B cell (primary cell): ENCODE data around the gene PREX1. TPM values are rescaled to one million over a fixed set of nuclear protein-coding genes. Genes with fewer than 3 reads are reported as not detected.

Source experiments
- ATAC-seq: fragments of 200-7000 bp; cut with Tn5 transposase; one replicate; pipeline ENCODE4 v1.10.0; 2021; ENCODE audit warnings: low read depth, mild to moderate bottlenecking, moderate number of reproducible peaks, moderate library complexity
- CTCF ChIA-PET: fragments of 350-600 bp; sonication (Branson Sonifier 250); formaldehyde crosslinking; loops from one replicate; lab custom pipeline; 2021; ENCODE audit warnings: antibody characterized with exemption, inconsistent platforms; lab: Charles Lee
- POLR2A ChIA-PET: fragments of 350-600 bp; sonication (Branson Sonifier 250); formaldehyde crosslinking; loops from one replicate; lab custom pipeline; 2021; ENCODE audit warnings: antibody characterized with exemption; lab: Charles Lee
- DNase-seq: peaks from one replicate; pipeline ENCODE4 v3.0.0; 2013
- H2AFZ ChIP-seq: 2 replicates; pipeline ENCODE4 v1.6.1; 2012; ENCODE audit warnings: mild to moderate bottlenecking, low read depth, low read length; ENCODE audit not compliant: insufficient read depth, poor library complexity, severe bottlenecking
- H3K27ac ChIP-seq, 2 donors: 1 replicate in 1 of 2; 2 replicates in 1 of 2; pipeline ENCODE4 v1.5.1; 2012 to 2013; ENCODE audit warnings: low read length in 2 of 2, mild to moderate bottlenecking in 2 of 2, moderate library complexity in 1 of 2
- H3K27me3 ChIP-seq, 4 experiments: fragments of 200-600 bp in 1 of 4; sonication (generic) in 1 of 4; replicated peaks in 1 of 4; 1 replicate in 2 of 4; 2 replicates in 2 of 4; pipeline versions ENCODE4 v1.6.1 to v1.7.0; 2013 to 2016; ENCODE audit warnings: low read length in 3 of 4, mild to moderate bottlenecking in 2 of 4, mixed read lengths in 1 of 4, moderate library complexity in 1 of 4; ENCODE audit not compliant: insufficient read depth in 4 of 4, control insufficient read depth in 3 of 4; ENCODE audit errors: control extremely low read depth in 1 of 4
- H3K36me3 ChIP-seq, 2 experiments: replicated peaks in 1 of 2; 1 replicate in 1 of 2; 2 replicates in 1 of 2; pipeline versions ENCODE4 v1.6.1 to v1.7.1; 2013; ENCODE audit warnings: low read length in 1 of 2; ENCODE audit not compliant: insufficient read depth in 2 of 2, control insufficient read depth in 1 of 2; ENCODE audit errors: control extremely low read depth in 1 of 2, extremely low read depth in 1 of 2
- H3K4me1 ChIP-seq, 2 donors: fragments of 200-600 bp in 1 of 2; sonication (generic) in 1 of 2; 1 replicate in 1 of 2; 2 replicates in 1 of 2; pipeline versions ENCODE4 v1.5.1 to v1.6.1; 2013 to 2017; ENCODE audit warnings: low read length in 2 of 2; ENCODE audit not compliant: control insufficient read depth in 2 of 2, insufficient read depth in 2 of 2
- H3K4me2 ChIP-seq: replicated peaks from 2 replicates; pipeline ENCODE3; 2012; ENCODE audit warnings: mild to moderate bottlenecking, low read depth, low read length; ENCODE audit not compliant: poor library complexity, severe bottlenecking
- H3K4me3 ChIP-seq, 5 experiments: fragments of 200-600 bp in 1 of 5; sonication (generic) in 1 of 5; 1 replicate in 3 of 5; 2 replicates in 2 of 5; pipeline versions ENCODE4 v1.5.1 to v1.7.0; 2011 to 2016; ENCODE audit warnings: low read length in 4 of 5, mild to moderate bottlenecking in 4 of 5, low read depth in 2 of 5, control low read depth in 1 of 5, moderate library complexity in 1 of 5; ENCODE audit not compliant: insufficient read depth in 1 of 5; ENCODE audit errors: control extremely low read depth in 1 of 5, extremely low read depth in 1 of 5
- H3K79me2 ChIP-seq: fragments of 200-600 bp; sonication (generic); one replicate; pipeline ENCODE4 v1.6.0; 2016; ENCODE audit warnings: low read length; ENCODE audit not compliant: control insufficient read depth, insufficient read depth
- H3K9ac ChIP-seq: fragments of 200-600 bp; sonication (generic); 2 replicates; pipeline ENCODE4 v1.6.1; 2017; ENCODE audit warnings: mild to moderate bottlenecking, low read length, moderate library complexity
- H3K9me3 ChIP-seq, 3 donors: one replicate each; pipeline versions ENCODE4 v1.6.1 to v1.7.1; 2013; ENCODE audit warnings: low read length in 2 of 3; ENCODE audit not compliant: control insufficient read depth in 2 of 3, insufficient read depth in 1 of 3; ENCODE audit errors: control extremely low read depth in 1 of 3
- H4K20me1 ChIP-seq: 2 replicates; pipeline ENCODE4 v1.6.0; 2012; ENCODE audit warnings: mild to moderate bottlenecking, low read length; ENCODE audit not compliant: insufficient read depth, control insufficient read depth, poor library complexity, severe bottlenecking
- H3K27ac Mint-ChIP-seq: one replicate; pipeline ENCODE4 v1.8.0; 2021; ENCODE audit warnings: mixed read lengths
- H3K27me3 Mint-ChIP-seq: one replicate; pipeline ENCODE4 v1.8.0; 2021; ENCODE audit warnings: mixed read lengths
- H3K4me1 Mint-ChIP-seq: one replicate; pipeline ENCODE4 v1.8.0; 2021; ENCODE audit warnings: mixed read lengths
- H3K4me3 Mint-ChIP-seq: one replicate; pipeline ENCODE4 v1.8.0; 2021; ENCODE audit warnings: mixed read lengths
- H3K9me3 Mint-ChIP-seq: one replicate; pipeline ENCODE4 v1.8.0; 2022; ENCODE audit warnings: mixed read lengths; ENCODE audit not compliant: insufficient read depth
- EZH2 ChIP-seq: IDR thresholded peaks from 2 replicates; pipeline ENCODE4 v1.6.1; 2012; ENCODE audit warnings: borderline replicate concordance, low read depth, mild to moderate bottlenecking, moderate library complexity, low read length; ENCODE audit not compliant: insufficient read depth, poor library complexity, severe bottlenecking
- whole genome bisulfite sequencing: methylation state at CpG from one replicate; pipeline ENCODE4 v1.1.5; 2013; ENCODE audit warnings: missing lambda C conversion rate; ENCODE audit not compliant: insufficient coverage; 5-methylcytosine and 5-hydroxymethylcytosine counted together
- intact Hi-C: fragments of 100-400 bp; cut with micrococcal nuclease; formaldehyde crosslinking; loops from one replicate; pipeline ENCODE4 v1.10.0; 2022
- polyA plus RNA-seq: library from polyadenylated mRNA; depleted of rRNA; stranded (reverse); fragments of >200 nt; gene quantifications from 2 replicates; pipeline ENCODE4 v1.2.3, GENCODE V29; 2012
- total RNA-seq, 2 donors: library from RNA; stranded (reverse); fragments of 120-200 nt in 1 of 2; gene quantifications; 1 replicate in 1 of 2; 2 replicates in 1 of 2; pipeline versions ENCODE4 v1.2.3 to v1.2.4, GENCODE V29; 2013 to 2022
- TF ChIP-seq, protein P1 (sequence below): fragments of 200-600 bp; IDR thresholded peaks from one replicate; pipeline ENCODE4 v1.8.0; 2022; ENCODE audit warnings: antibody characterized with exemption, mild to moderate bottlenecking

Gene PREX1
- total and polyA plus RNA-seq, 2 donors (not counting 1 experiment from before 2014, with no cell fraction given): 79.1 to 99.4 TPM

DNA sequence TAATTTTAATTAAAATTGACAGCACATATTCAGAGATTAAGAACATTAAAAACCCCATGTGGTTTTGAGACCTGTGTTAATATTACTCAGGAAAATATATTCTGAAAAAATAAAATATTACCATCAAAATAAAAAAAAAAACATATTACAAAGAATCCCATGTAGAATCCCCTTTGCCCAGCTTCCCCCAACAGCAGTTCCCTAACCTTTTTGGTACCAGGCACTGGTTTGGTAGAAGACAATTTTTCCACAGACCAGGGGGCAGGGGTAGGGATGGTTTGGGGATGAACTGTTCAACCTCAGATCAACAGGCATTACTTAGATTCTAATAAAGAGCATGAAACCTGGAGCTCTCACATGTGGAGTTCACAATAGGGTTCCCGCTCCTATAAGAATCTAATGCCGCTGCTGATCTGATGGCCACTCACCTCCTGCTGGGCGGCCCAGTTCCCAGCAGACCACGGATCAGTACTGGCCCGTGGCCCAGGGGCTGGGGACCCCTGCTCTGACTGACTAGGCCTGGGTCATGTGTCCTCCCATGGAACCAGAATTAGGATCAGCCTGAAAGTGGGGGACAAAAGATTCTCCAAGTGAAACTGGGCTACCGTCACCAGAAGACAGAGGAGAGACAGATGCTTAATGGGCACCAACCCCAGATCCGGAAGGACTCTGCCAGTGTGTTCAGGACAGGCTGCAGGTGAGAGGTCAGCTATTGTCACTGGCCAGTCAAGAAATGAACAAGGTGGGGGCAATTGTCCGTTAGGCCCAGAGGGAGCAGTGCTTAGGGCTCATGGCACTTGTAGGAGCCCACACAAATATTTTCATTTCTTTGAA, 235.5 kb downstream of the PREX1 start:
- WGBS: 89% methylated on average over 8 of the region's 8 CpGs
- H3K36me3 ChIP-seq: no peaks in the 10 kb centered on the region
- POLR2A ChIA-PET: no interaction called here
- DNase-seq (no peak), ATAC-seq (no peak)
- Mint-ChIP-seq H3K9me3 (no peaks in the 10 kb centered on the region), H3K27me3 (peaks cover 2% of the 10 kb centered on the region), H3K27ac (no peak overlapping the region), H3K4me1 (no peaks in the 10 kb centered on the region), H3K4me3 (no peak overlapping the region)
- no peak overlapping the region for H2AFZ ChIP-seq
- CTCF ChIA-PET: interaction anchor here (1.6 kb wide), 1 partner anchor 28 kb away, joined by 5 read pairs; no protein-coding TSS in a partner anchor
- no peaks in the 10 kb centered on the region for H4K20me1 ChIP-seq
- TF ChIP-seq, protein P1, sequence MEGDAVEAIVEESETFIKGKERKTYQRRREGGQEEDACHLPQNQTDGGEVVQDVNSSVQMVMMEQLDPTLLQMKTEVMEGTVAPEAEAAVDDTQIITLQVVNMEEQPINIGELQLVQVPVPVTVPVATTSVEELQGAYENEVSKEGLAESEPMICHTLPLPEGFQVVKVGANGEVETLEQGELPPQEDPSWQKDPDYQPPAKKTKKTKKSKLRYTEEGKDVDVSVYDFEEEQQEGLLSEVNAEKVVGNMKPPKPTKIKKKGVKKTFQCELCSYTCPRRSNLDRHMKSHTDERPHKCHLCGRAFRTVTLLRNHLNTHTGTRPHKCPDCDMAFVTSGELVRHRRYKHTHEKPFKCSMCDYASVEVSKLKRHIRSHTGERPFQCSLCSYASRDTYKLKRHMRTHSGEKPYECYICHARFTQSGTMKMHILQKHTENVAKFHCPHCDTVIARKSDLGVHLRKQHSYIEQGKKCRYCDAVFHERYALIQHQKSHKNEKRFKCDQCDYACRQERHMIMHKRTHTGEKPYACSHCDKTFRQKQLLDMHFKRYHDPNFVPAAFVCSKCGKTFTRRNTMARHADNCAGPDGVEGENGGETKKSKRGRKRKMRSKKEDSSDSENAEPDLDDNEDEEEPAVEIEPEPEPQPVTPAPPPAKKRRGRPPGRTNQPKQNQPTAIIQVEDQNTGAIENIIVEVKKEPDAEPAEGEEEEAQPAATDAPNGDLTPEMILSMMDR: no peak
- TF ChIP-seq EZH2: no peak
- H3K4me3 ChIP-seq: no peak overlapping the region
- peaks cover 0 to 5% (median 0%) of the 10 kb centered on the region in 3 donors for H3K9me3 ChIP-seq
- H3K4me2 ChIP-seq: no peak overlapping the region
- H3K4me1 ChIP-seq: no peaks in the 10 kb centered on the region
- intact Hi-C loops: no loop called here
- no peaks in the 10 kb centered on the region for H3K27me3 ChIP-seq
- H3K79me2 ChIP-seq: no peaks in the 10 kb centered on the region
- H3K27ac ChIP-seq: no peak overlapping the region
- H3K9ac ChIP-seq: no peak overlapping the region

GRCh38 chr20:48586730-48587129, 241.1 kb downstream of the PREX1 start:
- no peak overlapping the region for H2AFZ ChIP-seq
- Mint-ChIP-seq H3K27me3 (peaks cover 30% of the 10 kb centered on the region), H3K9me3 (no peaks in the 10 kb centered on the region), H3K4me1 (no peaks in the 10 kb centered on the region), H3K4me3 (no peak overlapping the region), H3K27ac (no peak overlapping the region)
- CTCF ChIA-PET: interaction anchor here (1.1 kb wide), 1 partner anchor 34 kb away, joined by 3 read pairs; no protein-coding TSS in a partner anchor
- H3K27me3 ChIP-seq: peaks cover 0 to 12% (median 2%) of the 10 kb centered on the region in 4 experiments
- POLR2A ChIA-PET: no interaction called here
- H3K4me3 ChIP-seq: no peak overlapping the region
- H3K36me3 ChIP-seq: no peaks in the 10 kb centered on the region
- DNase-seq: no peak
- no peaks in the 10 kb centered on the region for H3K4me1 ChIP-seq
- TF ChIP-seq, protein P1: no peak
- TF ChIP-seq EZH2: no peak
- intact Hi-C loops: no loop called here
- no peak overlapping the region for H3K9ac ChIP-seq
- H3K27ac ChIP-seq: no peak overlapping the region
- H3K9me3 ChIP-seq: no peaks in the 10 kb centered on the region
- WGBS: 98% methylated on average over 4 of the region's 8 CpGs
- no peak overlapping the region for H3K4me2 ChIP-seq
- no peaks in the 10 kb centered on the region for H3K79me2 ChIP-seq
- ATAC-seq: no peak
- H4K20me1 ChIP-seq: no peaks in the 10 kb centered on the region
